Bronchial epithelial cell (primary cell): ENCODE measurements around the gene EFEMP2. TPM values are rescaled to one million over a fixed set of nuclear protein-coding genes. Genes with fewer than 3 reads are reported as not detected.

Source experiments
- DNase-seq: peaks from one replicate; pipeline ENCODE4 v3.0.0-alpha.2; 2010; ENCODE audit warnings: low read depth
- FAIRE-seq: peaks from 2 replicates; lab custom pipeline; 2011; peaks lifted over from hg19 to GRCh38; lab: Jason Lieb, UNC
- H3K27me3 ChIP-seq: 2 replicates; pipeline ENCODE4 v1.5.1; 2011; ENCODE audit warnings: low read length; ENCODE audit not compliant: control insufficient read depth, insufficient read depth
- H3K36me3 ChIP-seq: 2 replicates; pipeline ENCODE4 v1.5.1; 2011; ENCODE audit warnings: low read length; ENCODE audit not compliant: control insufficient read depth, insufficient read depth
- H3K4me3 ChIP-seq: 2 replicates; pipeline ENCODE4 v1.5.1; 2011; ENCODE audit warnings: mild to moderate bottlenecking, low read depth, low read length, control low read depth
- CTCF ChIP-seq: IDR thresholded peaks from 2 replicates; pipeline ENCODE4 v1.5.1; 2011; ENCODE audit warnings: mild to moderate bottlenecking, moderate library complexity, low read length, control low read depth, inconsistent platforms; ENCODE audit not compliant: insufficient read depth, severe bottlenecking
- total RNA-seq: library from RNA; depleted of rRNA; stranded (reverse); fragments of >200 nt; gene quantifications from 2 replicates; pipeline ENCODE4 v1.2.1, GENCODE V29; 2014

EFEMP2 gene
- total RNA-seq, 1 donor from 2014 or later, result 2.9 TPM

- no peak for FAIRE-seq
- TF ChIP-seq CTCF, result no peak
- peaks cover 38% of the 10 kb centered on the region for H3K36me3 ChIP-seq
- DNase-seq, result no peak
- H3K27me3 ChIP-seq, result no peaks in the 10 kb centered on the region
- no peak overlapping the region for H3K4me3 ChIP-seq
Observed at GRCh38 chr11:65866509-65867283, 5.9 kb downstream of the EFEMP2 start.

GRCh38 chr11:65865550-65866172, 6.9 kb downstream of the EFEMP2 start:
- no peak for FAIRE-seq
- no peak for TF ChIP-seq CTCF
- DNase-seq, result no peak
- Histone ChIP-seq H3K36me3 (peaks cover 40% of the 10 kb centered on the region), H3K27me3 (no peaks in the 10 kb centered on the region), H3K4me3 (no peak overlapping the region)

- no peaks in the 10 kb centered on the region for H3K27me3 ChIP-seq
- TF ChIP-seq CTCF, result no peak
- H3K4me3 ChIP-seq, result no peak overlapping the region
- FAIRE-seq (no peak), DNase-seq (no peak)
- peaks cover 40% of the 10 kb centered on the region for H3K36me3 ChIP-seq
Observed at GRCh38 chr11:65864706-65865471, 7.7 kb downstream of the EFEMP2 start.

- Histone ChIP-seq H3K36me3 (peaks cover 40% of the 10 kb centered on the region), H3K4me3 (no peak overlapping the region), H3K27me3 (no peaks in the 10 kb centered on the region)
- TF ChIP-seq CTCF, result no peak
- no peak for FAIRE-seq
- DNase-seq, result no peak
Observed at GRCh38 chr11:65863889-65864705, 8.5 kb downstream of the EFEMP2 start.

- no peak for TF ChIP-seq CTCF
- H3K4me3 ChIP-seq, result no peak overlapping the region
- H3K27me3 ChIP-seq, result no peaks in the 10 kb centered on the region
- FAIRE-seq (no peak), DNase-seq (no peak)
- H3K36me3 ChIP-seq, result peaks cover 40% of the 10 kb centered on the region
Observed at GRCh38 chr11:65862941-65863888, 9.4 kb downstream of the EFEMP2 start.
